ENCODE results near the gene FILIP1L.
A peak's percentile ranks its signal among the peaks of the same experiment; 100 is the strongest.

The FILIP1L gene

DNA sequence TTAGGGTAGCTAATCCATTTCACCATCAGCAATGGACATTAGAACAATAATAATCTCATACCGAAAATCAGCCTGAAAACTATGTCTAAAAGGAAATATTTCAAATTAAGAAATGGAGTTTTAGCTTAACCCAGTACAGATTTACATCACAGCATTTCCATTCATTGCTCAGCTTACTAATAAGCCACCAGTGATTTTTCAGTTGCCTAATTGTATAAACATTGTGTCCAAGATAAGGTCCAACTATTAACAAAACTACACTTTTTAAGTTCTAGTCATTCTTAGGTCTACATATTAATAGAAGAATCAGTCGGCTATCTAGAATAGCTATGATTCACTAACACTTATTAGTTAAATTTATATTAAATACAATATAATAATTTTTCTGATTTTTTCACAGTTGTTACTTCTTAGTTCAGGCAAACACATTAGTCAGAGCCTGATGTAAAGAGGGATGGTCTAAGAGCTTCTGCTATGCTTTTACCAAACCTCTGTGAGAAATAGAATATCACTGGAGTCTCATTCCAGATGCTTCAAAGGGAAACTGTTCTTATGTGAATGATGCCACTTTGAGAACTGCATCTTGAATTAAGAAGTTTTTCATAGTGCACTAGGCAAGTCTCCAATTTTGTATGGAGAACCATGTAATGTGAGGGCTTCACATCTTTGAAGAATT lies 222.6 kb downstream of the FILIP1L start:
- no peak for DNase-seq (ENCODE audit: low read depth in 3 of 3)

DNA sequence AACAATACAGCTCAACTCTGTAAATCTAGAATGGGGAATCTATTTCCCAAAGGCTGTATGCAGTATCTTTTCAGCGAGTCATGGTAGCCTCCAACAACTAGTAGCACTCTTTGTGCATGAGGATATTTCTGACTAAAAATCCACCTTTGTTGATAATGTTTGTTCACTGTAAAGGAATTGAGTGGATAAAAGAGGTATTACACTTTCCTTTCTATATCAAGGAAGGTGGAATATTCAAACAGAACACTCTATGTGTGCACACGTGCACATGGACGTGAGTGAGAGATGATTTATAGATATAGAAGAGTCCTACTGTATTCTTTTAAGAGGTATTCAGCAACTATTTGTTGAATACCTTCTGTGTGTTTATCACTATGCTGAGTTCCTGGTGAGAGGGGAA lies 228.4 kb downstream of the FILIP1L start:
- no peak for DNase-seq (ENCODE audit: low read depth in 3 of 3)

DNA sequence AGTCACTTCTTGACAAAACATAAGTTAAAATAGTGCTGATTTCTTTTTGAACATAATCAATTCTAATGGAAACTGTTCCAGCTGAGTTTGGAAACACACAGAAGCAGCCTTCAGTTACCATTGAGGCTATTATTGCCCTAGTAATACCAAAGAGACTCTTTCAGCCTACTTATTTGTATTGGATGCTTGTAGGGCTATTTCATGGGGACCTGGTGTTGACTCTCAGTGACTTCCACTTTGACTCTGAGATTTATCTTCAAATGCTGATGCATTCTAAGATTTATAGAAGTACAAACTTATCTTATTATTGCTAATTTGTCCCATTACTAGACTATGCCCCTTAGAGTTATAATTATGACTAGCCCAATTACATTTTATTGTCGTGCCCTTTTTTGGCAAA lies 229.2 kb downstream of the FILIP1L start:
- DNase-seq (ENCODE audit: low read depth in 3 of 3) = no peak

DNA sequence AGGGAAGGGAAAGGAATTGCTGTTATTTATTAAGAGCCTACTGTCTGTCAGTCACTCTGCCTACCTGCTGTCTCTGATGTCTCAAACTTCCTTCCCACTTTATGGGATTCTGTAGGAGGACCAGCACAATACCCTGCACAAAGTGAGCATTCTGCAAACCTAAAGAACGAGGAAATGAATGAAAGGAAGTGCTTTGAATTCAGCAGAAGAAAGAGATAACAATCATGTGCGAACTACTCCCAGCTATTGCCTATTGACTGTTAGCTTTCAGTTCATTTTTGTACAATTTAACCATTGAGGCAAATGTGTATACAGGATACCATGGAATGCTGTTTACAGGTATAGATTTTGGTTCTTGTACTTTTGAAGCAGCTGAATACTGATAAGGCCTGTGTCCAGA lies 229.8 kb downstream of the FILIP1L start:
- DNase-seq (ENCODE audit: low read depth in 3 of 3) = no peak

DNA sequence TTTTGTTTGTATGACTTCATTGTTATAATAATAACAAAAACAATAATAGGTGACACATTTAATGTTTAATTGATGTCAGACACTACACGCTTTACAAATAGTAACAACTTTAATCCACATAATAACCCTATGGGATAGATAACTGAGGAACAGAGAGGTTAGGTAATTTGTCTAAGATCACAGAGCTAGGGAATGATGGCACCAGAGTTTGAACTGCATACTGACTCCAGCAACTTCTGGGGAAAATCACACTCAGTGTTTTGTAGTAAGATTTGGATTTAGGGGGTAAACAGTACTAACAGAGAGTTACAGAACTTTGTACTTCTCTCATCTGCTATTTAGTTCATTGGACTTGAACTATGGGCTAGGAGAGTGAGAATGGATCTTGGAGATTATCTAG lies 230.6 kb downstream of the FILIP1L start:
- no peak for DNase-seq (ENCODE audit: low read depth in 3 of 3)

DNA sequence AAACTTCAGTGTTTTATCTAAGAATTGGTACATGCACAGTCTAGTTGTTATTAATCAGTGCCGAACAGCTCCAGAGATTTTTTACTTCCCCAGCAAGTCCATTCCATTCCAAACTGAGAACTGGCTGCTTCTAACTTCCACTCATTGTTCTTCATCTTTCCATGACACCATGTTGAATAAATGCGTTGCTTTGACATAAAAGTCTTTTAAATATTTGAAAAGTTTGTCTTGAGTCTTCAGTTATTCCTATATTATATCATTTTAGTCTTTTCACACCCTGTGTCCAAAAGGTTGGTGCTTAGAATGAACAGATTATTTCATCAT lies 231.2 kb downstream of the FILIP1L start:
- no peak for DNase-seq (ENCODE audit: low read depth in 3 of 3)

DNA sequence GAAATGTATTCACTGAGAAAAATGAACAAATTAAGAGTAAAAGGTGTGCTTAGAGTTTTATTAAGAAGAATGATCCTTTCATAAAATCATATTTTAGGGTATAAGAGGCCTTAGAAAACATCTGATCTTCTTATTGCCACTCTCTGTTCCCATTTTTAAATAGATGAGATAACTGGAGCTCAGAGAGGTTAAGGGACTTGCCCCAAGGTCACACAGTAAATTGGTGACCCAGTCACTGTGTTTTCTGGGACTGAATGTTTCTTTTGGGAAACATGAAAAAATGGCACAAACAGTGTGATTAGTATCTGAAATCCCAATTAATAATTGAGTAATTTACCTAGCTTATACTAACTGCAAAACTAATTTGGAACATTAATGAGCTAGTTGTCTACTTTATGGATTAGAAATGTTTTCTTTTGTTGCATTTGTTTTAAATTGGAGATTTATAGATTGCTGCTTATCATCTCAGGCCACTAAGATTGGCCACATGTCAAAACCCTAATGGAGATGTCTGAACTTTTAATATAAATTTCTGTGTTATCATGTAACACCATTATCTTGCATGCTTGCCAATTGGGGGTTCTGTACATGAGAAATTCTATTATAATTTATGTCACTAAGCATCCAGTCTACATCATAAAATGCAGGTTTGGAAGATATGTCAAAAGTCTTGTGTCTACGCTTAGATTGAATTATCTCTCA lies 231.7 kb downstream of the FILIP1L start:
- no peak for DNase-seq (ENCODE audit: low read depth in 3 of 3)

DNA sequence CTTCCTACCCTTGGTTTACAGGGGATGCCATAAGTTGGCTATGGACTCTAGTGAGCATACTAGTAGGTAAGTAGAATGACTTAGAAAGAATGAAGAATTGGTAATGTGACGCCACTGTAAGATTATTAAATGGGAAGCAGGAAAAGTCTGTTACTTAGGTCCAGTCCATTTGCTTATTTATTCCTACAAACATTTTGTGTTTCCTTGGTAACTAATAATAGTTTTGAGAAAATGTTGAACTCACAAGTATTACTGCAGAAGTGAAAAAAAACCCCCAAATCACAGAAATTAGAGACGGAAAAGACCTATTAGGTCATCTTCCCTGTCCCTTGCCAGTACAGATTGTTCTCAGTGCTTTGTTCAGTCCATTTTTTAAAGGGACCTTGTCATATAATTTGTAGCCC lies 233.2 kb downstream of the FILIP1L start:
- no peak for DNase-seq (ENCODE audit: low read depth in 3 of 3)

DNA sequence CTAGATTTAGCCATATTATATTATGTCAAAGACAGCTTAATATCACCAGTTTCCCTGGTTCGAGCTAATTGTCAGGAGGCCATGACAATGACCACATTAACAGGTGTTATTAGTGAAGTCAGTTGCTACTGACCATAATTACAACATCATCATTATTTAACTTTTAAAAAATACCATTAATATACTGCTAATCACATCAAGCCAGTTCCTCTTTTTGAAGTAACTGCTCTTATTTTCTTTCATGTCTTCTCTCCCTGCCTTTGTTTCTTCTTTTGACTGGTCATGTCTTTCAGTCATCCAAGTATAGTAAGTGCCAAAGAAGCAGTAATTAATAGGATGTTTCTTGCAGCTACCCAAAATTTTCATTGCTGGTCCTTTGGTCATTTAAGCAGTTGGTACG lies 235.0 kb downstream of the FILIP1L start:
- DNase-seq (ENCODE audit: low read depth in 3 of 3) = no peak

DNA sequence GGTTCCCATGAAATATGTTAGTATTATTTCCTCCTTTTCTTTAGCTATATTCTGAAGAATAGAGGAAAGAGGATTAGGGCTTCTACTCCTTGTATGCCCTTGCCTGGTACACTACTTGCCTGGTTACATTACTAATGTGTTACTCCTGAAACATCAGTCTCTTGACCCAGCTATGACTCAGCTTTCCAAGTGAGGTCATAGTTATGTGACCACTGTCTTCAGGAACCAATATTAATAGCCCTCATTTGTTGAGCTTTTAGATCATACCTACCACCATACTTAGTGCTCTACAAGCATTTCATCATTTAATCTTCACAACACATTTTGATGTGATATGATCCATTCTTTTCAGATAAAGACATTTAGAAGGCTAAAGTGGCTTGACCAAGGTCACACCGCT lies 236.3 kb downstream of the FILIP1L start:
- DNase-seq (ENCODE audit: low read depth in 3 of 3) = no peak

DNA sequence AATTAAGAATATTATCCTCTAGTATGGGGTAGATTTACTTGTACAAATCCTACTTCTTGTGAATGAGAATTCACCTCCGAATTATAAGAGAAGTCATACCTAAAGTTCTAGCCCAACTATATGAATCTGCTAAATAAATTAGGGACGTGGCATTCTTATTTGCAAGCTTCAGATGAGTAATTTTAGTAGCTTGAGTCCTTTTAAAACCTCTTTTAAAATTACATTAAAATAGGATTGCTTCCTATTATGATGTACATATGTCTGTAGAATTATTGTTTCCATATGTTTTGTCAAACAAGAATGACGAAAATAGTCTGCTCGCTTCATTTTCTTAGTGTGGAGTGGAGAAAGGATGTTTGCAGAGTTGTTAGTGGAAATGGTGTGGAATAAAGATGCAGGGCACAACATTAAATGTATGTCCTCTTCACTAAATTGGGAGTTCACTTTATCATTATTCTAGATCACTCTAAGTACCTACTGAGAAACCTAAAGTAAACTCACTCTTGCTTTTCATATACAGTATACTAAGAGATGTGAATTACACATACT lies 237.2 kb downstream of the FILIP1L start:
- no peak for DNase-seq (ENCODE audit: low read depth in 3 of 3)

DNA sequence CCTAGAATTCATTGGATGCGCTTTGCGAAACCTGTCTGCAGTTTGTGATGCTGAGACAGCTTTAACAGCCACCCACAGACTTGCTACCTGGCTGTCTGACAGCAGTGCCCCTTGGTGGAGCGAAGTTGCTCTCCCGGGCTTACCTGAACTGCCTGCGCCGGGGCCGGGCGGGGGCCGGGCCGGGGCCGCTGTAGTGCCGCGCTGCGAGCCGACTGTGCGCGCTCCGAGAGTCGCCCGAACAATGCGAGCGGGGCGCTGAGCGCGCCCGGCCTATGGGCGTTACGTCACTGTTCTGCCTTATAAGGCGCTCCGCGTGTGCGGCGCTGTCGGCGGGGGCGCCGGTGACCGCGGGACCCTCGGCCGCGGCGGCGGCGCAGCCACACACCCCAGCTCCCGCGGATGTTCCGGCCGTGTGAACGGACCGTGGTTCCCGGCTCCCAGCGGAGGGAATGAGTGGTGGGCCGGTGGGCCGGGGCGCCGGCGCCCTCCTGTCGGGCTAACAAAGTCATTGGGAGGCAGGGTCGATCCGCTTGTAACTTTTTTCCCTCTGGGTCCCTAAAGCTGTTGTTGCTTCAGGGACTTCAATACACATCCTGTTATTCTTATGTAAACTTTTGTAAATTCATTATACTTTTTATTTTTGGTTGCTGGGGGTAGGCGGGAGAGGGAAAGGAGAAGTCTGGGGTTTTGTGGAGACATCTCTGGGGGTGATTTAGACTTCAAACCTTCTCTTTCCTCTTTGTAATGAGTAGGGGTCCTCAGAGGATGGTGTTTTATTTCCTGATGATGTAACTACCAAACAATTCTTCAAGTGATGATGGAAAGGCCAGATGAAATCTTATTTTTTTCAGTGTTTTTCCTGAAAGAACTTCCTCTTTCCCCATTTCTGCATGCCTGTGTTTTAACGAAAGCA lies 238.1 kb downstream of the FILIP1L start:
- peak; percentile 29 to 37 (median 37) for DNase-seq (ENCODE audit: low read depth in 3 of 3)

DNA sequence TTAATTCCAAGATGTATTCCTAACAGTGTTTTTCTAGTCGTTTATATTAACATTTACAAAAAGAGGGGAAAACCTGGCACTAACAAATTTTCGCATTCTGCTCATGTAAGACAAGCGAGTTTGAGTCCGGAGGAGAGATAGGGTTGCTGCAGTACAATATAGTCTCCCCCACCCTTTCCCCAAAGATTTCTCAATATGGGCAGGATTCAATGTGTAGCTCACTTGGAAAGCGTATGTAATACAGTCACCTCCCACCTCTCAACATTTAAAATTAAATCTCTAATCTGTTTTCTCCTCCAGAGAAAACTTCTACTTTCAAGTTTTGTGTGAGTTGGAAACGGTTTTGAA lies 238.7 kb downstream of the FILIP1L start:
- DNase-seq (ENCODE audit: low read depth in 3 of 3) = no peak

DNA sequence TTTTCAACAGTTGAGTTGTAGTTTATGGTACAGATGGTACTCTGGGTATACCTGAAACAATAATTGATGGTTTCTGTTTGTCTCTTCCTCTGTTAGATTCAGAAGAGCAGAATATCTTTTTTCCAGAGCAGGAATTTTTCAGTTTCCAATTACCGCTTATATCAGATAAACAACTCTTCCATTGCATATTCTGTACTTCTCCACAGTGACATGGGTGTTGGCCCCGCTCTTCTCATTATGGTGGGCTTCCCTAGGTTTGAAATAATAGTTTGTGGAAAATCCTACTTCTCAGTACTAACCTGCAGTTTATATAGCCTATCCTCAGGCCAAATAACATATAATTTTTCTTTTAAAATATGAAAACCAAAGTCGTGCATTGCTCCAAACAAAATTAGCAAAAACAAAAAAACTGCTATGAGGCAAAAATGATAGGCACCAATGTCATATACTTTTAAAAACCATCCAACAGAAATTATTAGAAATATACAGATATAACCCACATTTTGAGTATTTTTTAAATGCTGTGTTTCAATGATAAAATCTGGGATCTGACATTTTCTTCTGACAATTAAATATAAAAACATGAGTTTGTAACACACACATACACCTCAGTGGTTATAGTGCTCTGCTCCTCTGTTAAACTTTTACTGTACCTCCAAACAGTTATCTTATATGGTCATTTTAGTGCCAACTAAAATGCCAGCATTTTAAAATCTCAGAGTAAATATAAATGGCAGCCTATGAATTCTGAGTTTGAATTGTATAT lies 239.9 kb downstream of the FILIP1L start:
- no peak for DNase-seq (ENCODE audit: low read depth in 3 of 3)

DNA sequence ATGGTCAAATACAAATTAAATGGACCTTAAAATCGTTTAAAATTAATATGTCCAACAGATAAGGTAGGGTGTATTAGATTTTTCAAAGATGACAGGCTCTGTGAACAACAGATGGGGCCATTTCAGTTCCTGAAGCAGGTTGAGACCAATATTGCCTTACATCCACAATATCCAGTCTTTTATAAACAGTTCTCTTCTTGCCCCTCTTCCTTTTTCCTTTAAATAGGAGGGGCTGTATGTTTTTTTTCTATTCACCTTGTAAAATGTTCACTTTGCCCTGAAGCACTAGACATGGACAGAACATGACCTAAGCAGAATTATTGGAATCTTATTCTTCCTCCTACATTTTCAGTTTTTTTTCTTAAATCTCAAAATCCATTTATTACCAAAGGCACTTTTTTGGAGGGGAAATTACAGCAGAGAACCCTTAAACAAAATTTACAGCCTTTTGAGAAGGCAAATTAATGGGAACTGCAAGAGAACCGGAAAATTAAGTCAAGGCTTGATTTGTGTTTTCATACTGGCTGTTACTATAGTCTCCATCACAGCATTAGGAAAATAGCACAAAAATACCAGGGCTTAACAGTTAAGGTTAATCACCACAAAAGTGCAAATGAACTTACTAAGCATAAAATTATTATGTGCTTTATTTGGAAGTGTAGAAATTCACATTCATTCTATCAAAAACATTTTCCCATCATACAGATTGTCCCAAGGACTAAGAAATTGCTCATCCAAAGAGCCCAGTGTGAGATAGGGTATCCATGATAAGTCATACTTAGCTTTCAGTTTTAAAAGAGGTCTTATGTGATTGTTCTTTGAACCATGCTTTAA lies 240.8 kb downstream of the FILIP1L start:
- no peak for DNase-seq (ENCODE audit: low read depth in 3 of 3)

DNA sequence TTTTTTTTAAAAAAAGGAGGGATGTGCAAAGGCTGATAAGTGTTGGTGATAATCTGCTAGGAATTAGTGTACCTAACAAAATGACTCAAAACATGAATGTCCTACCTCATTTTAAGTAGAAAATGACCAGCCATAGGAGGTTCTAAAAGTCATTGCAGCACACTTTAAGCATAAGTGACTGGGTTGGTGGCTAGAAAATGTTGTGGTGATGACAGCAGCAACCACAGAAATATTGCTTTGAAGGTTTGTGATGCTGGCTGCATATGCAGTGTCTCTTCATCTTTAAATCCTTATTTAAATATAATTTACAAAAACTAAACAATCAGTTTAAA lies 241.4 kb downstream of the FILIP1L start:
- no peak for DNase-seq (ENCODE audit: low read depth in 3 of 3)

DNA sequence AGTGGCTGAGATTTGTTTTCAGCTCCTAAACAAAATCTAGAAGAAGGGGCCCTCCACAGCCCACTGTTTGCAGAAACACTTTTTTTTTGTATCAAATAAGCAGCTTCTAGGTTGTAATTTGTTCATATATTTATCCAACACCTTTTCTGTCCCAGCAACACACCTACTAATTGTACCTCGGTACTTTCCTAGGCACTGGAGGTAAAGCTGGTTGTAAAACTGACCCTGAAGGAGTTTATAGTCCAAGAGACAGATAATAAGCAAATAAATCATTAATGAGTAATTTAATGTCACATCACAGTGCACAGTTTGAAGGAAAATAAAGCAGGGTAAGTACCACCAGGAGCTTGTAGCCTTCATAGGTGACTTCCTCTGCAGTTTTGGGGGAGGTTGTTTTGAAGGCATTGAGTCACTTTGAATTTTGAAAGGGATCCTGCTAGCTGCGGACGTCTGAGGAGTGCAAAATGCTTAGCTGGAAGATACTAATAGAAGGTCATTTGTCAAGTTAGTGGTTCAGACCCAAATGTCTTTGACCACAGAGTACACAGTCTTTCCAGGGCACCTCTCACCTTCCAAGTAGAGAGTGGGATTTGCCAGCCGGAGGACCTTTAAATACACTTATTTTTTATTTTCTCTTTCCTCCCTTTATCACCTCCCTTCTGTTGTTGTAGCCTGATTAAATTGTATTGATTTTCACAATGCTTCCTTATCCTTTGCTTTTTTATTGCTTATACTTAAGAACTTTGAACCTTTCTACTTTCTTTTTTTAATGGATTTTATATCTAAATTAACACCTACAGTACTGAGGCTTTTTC lies 242.9 kb downstream of the FILIP1L start:
- DNase-seq (ENCODE audit: low read depth in 3 of 3) = no peak

DNA sequence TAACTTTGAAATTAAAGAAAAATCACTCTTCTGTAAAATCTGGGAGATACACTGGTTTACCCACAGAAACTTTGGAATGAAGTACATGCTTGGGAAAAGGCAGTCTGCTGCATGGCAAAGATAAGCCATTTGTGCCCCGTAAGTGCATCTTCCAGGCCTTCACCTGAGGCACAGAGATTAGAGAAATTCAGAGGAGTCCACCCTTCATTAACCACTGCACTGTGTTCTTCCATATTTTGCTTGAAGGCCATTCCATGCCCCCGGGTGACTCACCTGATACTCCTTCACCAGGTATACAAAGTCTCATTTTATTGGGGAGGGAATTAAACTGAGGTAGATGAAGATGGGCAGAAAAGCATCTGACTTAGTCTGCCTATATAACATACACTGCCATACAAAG lies 243.6 kb downstream of the FILIP1L start:
- no peak for DNase-seq (ENCODE audit: low read depth in 3 of 3)

DNA sequence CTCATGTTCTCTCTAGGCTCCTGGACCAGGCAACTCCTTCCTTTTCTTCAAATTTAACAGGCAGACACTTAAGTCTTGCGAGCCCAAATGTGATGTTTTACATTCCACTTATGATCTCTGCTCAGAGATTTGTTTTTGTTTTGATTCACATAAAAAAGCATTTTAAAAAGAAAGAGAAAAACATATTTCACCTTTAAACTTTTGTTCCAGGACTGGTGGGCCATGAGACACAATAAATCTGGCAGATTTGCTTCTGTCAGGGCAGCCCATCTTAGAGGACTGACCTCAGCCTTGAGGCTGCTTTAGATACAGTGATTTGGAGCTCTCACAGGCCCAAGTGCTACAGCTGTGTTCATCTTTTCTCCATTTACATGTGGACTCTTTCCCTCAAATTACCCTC lies 244.7 kb downstream of the FILIP1L start:
- no peak for DNase-seq (ENCODE audit: low read depth in 3 of 3)

DNA sequence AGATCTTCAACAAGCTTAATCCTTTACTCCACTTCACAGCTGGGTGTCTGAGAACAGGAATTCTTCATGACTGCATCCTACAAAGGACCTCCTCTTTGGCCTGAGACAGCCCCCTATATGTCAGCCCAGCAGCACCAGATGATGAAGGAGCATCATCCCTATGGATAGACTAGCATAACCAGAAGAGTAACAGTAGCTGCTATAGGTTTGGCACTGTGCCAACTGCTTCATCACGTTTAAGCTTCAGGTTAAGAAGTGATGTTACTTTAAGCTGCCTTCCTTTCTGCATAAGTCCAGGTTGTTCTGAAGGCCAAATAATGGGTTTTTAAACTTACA lies 246.0 kb downstream of the FILIP1L start:
- no peak for DNase-seq (ENCODE audit: low read depth in 3 of 3)

All from stimulated activated CD4-positive, alpha-beta T cell treated with anti-CD3 and anti-CD28 coated beads, TNF-alpha, amount 100 ng/mL, for 48 hours (primary cell).